Frontal cortex (tissue), 4 donors: ENCODE measurements around the gene RNF130. TPM values are rescaled to one million over a fixed set of nuclear protein-coding genes. Genes with fewer than 3 reads are reported as not detected.
"Not testable (repeated sequence)": the region's sequence is repeated elsewhere in the genome, so short reads cannot be mapped to it uniquely, and the experiment has no call there.

ENCODE experiments used
- DNase-seq, 2 donors: peaks; one replicate each; pipeline ENCODE4 v3.0.0; 2012; ENCODE audit warnings: low spot score in 2 of 2
- FAIRE-seq: peaks from 2 replicates; lab custom pipeline; 2012; peaks lifted over from hg19 to GRCh38; lab: Jason Lieb, UNC
- total RNA-seq: library from RNA; depleted of rRNA; stranded (reverse); fragments of >200 nt; gene quantifications from one replicate; pipeline ENCODE4 v1.2.3, GENCODE V29; 2014
- donor health status: control.
- donor health status: control.
- donor health status: control.

The RNF130 gene
- total RNA-seq, 1 donor from 2014 or later: 56.7 TPM

DNA sequence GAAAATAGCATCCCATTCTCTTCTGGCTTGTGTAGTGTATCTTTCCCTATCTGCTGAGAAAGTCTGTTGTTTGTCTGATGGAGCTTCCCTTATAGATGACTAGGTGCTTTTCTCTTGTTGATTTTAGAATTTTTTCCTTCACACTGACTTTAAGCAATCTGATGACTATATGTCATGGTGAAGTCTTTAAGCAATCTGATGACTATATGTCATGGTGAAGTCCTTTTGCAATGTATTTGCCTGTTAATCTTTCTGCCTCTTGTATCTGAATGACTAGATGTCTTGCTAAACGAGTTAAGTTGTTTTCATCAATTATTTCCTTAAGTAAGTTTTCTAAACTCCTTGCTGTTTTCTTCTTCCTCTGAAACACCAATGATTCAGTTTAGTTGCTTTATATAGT, 80.5 kb downstream of the RNF130 start:
- FAIRE-seq: no peak

DNA sequence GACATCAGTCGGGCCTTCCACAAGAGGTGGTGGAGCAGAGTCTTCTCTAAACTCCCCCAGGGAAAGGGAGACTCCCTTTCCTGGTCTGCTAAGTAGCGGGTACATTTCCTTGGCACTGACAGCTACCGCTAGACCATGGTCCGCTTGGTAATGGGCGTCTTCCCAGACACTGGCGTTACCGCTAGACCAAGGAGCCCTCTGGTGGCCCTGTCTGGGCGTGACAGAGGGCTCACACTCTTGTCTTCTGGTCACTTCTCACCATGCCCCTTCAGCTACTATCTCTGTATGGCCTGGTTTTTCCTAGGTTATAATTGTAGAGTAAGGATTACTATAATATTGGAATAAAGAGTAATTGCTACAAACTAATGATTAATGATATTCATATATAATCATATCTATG, 81.0 kb downstream of the RNF130 start:
- FAIRE-seq, DNase-seq: not testable (repeated sequence)

More for the DNA sequence above, 80.5 kb downstream of the RNF130 start:
- DNase-seq: no peak

DNA sequence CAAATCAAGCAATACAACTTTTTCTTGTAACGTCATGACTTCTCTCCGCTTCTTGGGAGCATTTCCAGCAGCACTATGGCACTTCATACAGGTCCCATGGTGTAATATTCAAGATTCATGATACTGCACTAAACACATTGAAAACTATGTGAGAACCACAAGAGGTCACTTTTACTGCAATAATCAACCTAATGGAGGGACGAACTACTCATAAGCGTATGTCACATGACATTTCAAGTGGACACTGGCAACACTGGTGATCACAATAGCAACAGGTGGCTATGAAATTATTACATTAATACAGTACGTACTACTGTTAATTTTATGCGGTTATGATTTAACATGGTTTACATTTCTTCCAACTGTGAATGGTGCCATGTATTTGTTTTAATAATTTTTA, 85.2 kb downstream of the RNF130 start:
- FAIRE-seq (no peak), DNase-seq (peak; percentile 24 to 29)

DNA sequence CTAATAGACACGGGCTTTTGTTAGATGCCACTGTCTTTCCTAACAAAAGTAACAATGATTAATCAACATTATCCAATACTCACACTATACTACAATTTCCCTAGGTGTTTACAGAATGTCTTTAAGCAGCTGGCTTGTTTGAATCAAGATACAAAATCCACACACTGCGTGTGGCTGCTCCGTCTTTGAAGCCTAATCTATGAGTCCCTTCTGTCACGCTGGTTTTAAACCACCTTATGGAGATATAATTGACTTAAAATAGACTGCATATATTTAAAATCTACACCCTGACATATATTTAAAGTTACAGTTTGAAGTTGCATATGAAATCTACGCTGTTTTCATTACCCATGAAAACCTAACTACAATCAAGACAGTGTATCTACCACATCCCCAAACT, 89.9 kb downstream of the RNF130 start:
- no peak for DNase-seq
- FAIRE-seq: no peak

DNA sequence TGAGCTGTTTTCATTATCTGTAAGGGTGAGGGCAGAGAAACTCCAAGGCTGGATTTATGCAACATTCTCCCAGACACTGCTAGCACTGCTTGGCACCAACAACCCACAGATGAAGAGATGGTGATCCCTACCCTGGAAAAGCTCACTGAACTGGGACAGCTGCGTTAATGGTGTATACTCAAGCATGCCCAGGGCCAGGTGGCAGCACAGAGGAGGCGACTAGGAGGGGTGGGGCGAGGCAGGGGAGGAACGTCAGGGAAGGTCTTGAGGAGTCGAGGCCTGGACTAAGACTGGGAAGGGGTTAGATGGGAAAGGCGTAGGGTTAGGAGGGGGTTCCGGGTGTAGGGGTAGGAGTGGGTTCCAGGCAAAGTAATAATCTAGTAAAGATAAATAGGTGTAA, 90.8 kb downstream of the RNF130 start:
- FAIRE-seq (no peak), DNase-seq (no peak)

DNA sequence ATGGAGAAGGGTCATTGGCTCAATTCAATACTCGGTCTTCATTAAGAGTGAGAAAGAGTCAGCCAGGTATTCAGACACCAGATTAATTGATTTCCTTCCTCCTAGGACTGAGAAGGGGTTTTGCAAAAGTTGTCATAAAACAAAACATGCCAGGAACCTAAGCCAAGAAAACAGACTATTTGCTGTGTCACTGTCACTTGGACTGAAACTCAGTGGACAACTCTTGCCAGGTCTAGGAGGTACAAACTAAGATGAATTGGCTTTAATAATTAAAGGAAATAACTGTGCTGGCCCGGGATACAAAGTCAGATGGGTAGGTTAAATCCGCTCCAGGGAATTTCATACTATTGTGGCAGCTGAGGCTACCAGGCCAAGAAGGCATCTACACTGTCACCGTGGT, 92.8 kb downstream of the RNF130 start:
- DNase-seq (no peak), FAIRE-seq (no peak)

DNA sequence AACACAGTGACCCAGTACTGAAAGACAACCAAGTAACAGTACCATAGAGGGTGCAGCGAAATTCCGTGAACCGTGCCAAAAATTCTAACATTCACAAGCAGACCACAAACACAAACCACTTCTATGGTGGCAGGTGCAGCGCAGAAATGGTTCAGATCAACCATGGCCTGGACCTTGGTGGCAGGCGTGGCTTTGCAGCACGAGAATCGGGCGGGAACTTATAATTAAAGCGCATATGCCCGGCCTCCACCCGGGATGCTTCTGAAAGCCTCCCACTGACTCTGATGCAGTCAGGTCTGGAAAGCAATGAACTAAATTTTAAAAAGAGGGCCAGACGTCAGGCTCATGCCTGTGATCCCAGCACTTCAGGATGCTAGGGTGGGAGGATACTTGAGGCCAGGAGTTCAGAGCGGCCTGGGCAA, 95.8 kb downstream of the RNF130 start:
- DNase-seq: no peak
- no peak for FAIRE-seq

DNA sequence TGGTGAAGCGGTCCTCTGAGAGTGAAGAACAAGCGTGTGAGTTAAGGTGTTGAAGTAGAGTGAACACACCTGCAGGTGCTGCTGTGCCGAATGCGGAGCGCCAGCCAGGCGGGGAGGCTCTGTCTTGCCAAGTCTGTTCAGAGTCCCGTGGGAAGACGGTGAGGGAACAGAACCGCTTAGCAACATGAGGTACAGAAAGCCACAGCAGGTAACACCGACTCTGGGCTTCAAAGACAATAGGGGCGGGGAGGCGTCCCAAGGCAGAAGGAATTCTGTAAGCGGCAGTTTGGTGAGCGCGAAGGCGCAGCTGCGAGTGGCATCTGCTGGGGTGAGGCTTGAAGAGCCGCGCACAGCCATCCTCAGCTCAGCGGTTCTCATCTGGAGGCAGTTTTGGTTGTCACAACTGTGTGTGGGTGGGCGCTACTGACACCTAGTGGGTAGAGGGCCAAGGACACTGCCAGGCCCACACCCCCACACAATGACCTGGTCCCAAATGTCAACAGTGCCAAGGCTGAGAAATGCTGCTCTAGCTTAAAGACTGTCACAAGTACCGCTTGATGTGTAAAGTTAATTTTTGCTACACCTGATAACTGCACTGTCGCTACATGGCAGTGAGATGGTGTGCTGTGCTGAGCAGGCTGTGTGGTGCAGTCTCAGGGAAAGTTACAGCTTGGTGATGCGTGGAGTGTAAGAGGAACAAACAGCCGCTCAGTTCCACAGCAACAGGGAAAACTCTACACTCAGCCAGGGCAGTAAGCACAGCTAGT, 96.4 kb downstream of the RNF130 start:
- FAIRE-seq (no peak), DNase-seq (peak in 1 of 2 donors; percentile 40)

DNA sequence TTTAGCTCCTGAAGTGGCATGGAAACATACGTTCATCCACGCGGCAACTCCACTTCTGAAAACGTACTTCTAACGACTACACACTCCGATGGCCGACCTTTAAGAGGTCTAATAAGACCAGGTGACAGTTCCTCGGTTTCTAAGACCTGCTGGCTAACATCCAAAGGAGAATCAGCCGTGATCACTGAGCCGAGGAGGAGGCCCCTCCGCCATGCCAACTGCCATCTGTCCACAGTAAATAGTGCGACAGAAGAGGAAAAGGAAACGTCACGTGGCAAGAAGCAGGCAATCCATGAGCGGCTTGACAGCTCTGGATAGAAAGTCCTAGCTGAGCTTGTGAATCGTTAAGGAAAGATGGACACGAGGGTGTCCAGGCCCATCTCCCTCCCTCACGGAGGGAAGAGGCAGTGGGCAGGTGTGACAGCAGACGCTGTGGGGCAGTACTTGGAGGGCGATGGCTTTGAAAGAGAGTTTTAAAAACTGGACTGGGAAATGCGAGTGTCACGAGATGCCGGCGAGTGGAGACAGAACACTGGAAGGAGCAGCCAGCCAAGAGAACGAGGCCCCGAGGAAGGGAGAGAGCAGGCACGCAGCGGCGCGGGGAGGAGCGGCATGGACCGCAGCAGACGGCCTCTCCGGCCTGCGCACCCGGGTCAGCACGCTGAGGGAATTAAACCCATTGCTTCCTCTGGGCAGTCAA, 97.2 kb downstream of the RNF130 start:
- no peak for FAIRE-seq
- DNase-seq: no peak

DNA sequence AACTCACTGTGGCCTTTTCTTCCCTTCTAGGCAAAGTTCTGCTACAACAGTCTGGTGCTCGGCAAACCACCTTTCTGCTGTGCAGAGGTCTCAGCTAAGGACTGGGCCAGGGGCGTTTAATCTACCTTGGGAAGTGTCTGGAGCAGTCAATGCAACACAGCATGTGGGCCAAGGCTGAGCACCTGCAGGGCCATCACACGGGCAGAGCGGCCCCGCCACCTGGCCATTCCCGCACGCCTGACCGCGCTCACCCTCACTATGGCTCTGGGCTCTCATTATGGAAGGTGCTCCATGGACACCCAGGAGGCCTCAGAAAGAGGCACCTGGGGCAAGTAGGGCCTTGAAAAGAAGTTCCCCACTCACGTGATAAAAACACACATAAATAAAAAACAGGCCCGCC, 98.2 kb downstream of the RNF130 start:
- FAIRE-seq (no peak), DNase-seq (no peak)

DNA sequence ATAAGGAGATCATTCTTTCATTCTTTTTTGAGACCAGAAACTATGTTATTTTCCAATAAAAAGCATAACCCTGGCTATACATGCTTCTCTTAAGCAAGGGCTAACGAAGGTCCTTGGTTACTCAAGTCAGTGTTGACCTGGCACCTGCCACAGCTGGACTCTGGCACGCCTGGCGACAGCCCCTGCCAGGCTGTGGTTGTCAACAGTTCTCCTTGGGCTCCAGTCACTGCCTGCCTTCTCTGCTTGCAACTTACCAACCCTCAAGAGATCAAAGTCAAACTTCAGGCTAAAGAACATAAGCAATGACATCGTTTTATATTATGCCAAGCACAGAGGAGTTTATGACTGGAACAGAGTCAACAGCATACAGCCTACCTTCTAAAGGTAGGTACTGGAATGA, 102.4 kb downstream of the RNF130 start:
- FAIRE-seq: no peak
- DNase-seq: no peak

DNA sequence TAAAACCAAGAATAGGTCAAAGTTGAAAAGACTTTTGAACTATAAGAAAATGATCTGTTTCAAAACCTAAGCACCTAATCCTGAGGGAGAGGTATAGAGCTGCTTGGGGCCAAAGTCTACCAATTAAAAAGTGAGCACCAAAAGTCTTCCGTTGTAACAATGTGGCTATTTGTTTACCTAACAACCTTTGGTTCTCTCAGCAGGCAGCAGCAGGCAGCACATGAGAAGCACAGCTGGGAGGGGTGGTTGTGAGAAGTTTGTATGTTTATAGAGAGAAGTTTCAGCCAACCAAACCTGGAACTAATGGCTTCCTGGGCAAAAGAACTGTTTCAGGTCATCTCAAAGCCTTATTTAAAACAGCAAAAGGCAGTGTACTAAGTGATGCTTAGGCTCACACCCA, 104.1 kb downstream of the RNF130 start:
- DNase-seq (no peak), FAIRE-seq (no peak)

DNA sequence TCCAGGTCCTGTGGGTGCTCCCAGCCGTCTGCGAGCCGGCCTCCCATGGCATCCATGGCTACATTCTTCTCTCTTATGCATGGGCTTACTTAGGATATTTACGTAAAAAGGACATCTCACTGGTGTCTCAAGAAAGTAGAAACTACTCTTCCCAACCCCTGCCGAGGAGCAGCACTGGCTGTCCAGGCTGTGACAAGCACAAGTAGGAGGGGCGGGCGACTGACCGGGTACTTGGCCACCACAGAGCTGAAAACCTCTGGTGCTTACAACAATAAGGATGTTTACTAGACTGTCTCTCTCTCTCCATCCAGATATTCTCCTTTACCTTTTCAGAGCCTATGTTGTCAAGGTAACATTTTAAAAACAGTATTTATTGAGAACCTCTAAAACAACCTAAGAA, 107.5 kb downstream of the RNF130 start:
- DNase-seq: no peak
- no peak for FAIRE-seq

DNA sequence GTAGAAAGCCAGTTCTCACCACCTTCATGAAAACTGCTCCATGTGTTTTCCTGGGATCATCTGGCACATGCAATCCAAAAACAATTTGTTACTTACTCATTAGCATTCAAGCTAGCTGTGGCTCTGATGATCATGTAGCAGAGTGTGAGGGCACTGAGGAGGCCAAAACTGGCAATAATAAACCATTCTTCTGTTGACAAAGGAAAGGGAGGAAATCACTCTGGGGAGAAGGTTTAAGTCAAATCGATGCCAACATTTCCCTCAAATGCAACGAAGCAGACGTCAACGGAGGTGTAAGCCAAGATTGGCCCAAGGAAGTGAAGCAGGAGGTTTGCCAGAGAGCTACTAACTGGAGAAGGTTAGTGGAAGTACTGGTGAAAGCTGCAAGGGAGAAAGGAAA, 108.2 kb downstream of the RNF130 start:
- no peak for DNase-seq
- no peak for FAIRE-seq

DNA sequence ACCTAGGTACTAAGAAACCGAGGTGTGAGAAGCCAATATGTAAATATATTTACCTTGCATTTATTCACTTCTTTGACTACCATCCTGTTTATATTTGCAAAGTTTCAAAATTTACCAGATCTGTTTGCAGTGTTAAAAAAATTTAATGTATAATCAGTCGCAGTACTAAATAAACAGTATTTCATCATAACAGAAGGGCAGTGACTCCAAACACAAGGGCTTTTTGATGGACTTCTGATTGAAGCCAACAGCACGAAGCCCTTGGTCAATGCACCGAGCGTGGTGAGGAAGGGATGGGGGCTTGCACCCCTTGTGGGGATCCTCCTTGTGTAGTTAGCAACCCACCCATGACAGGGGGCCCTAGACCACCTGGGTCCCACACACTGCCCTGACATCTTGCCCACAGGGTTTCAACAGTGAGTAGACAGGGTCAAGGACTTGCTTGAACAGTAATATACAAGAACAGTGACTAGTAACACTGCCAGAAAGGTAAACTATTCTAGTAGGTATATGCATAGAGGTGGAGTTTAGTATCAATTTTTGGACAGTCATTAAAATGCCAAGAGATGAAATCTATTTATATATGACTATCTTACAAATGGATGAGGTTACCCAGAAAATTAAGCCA, 111.2 kb downstream of the RNF130 start:
- DNase-seq: no peak
- no peak for FAIRE-seq

DNA sequence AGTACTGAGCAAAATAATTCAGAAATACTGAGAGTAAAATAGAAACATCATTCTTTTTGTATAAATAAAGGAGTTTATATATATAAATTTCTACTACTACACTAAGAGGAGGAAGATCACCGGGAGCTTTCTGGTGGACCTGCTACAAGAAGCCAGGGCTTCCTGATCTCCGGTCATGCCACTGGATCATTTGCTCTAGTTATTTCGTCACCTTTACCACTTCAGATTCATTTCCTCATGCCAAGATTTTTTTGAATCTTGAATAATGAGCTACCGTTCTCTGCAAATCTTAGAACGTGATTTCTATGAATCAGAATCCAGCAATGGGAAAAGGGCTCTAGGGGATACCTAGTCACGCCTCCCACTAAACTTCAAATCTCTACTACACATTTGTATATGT, 111.9 kb downstream of the RNF130 start:
- no peak for DNase-seq
- FAIRE-seq: no peak

DNA sequence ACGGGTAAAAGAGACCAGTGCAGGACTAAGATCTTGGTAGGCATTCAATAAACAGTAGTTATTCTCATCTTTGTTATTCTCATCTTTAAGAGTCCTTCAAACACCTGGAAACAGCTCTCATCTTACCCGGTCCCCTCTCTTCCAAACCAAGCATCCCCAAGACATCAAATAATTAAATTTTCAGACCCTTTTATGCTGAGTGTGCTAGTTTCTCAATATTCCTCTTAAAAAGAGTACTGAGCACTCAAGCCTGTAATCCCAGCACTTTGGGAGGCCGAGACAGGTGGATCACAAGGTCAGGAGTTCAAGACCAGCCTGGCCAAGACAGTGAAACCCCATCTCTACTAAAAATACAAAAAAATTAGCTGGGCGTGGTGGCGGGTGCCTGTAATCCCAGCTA, 112.4 kb downstream of the RNF130 start:
- not testable (repeated sequence) for DNase-seq

DNA sequence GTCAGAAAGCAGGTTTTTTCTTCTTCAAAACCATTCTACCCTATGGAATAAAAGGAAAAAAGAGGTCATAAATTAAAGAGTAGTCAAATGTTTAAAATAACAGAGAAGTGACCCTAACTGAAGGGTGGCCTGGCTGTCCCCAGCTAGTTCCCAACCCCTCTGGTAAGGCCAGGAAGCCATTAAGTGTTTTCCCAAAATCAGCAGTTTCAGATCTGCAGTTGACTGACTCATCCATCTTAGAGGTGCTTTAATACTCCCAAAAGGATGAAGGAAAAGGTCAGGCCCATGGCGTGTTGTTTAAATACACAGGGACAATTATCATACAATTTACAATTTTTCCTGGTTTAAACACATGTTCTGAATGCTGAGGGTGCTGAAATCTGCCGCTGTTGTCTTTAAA, 115.9 kb downstream of the RNF130 start:
- FAIRE-seq: no peak
- no peak for DNase-seq

More for the DNA sequence above, 112.4 kb downstream of the RNF130 start:
- not testable (repeated sequence) for FAIRE-seq

DNA sequence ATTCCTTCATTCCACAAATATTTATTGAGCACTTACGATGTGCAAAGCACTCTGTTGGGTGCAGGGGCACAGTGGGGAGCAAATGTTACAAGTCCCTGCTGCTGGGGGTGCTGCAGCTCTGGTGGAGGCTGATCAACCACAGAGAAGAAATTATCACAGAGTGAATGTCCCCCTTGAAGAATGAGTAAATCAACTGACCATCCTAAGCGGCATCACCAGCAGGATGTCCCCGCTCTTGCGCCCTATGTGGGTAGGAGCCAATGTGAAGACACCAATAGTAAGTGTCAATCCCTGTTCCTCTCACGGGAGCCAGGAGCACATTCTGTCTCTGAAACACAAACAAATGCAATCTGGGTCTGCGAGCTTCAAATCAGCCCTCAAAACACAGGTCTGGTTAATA, 116.5 kb downstream of the RNF130 start:
- DNase-seq (no peak), FAIRE-seq (no peak)

DNA sequence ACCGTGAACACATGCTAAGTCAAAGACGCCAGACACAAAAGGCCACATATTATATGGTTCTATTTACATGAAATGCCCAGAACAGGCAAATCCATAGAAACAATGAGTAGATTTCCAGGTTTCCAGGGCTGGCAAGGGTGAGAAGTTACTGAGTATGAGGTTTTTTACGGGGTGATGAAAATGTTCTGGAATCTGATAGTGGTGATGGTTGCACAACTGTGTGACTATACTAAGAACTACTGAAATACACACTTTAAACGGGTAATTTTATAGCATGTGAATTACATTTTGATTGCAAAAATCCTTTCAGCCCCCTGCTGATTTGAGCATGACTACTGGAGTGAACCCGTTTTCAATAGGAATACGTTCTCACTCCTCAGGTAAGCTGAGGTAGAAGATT, 117.1 kb downstream of the RNF130 start:
- FAIRE-seq: no peak
- DNase-seq: no peak

DNA sequence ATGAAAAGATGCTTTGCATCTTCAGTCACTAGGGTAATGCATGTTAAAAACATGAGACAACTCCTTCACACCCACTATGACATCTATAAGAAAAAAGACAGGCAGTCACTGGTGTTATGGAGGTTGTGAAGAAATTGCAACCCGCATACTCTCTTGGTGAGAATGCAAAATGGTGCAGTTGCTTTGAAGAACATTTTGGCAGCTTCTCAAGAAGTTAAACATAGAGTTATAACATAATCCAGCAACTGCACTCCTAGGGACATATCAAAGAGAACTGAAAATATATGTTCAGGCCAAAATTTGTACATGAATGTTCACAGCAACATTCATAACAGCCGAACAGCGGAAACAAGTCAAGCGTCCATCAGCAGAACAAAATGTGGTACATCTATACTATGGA, 117.6 kb downstream of the RNF130 start:
- no peak for FAIRE-seq
- no peak for DNase-seq
